Medulla oblongata (tissue), 1 donor: ENCODE results near the gene FAM120B.

ENCODE experiments used
- DNase-seq: peaks from one replicate; pipeline ENCODE4 v3.0.0-alpha.2; 2015; ENCODE audit errors: extremely low spot score

The FAM120B gene

DNA sequence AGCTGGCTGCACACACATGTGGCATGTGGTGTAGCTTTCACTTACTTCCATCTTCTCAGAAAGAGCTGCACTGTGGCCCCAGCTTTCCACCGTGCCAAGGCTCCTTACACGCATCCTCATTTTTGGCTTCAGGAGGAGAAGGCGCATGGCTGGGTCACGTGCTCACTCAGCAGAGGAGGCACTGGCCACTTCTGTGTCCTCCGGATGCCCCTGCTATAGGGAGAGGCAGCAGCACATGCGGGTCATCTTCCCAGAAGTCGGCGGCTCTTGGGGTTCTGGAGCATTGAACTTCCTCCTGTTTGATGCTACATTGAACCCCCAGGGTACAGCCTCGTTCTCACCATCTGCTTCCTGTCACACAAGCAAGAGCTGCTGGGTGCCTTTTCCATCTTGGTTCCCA is 111.3 kb downstream of the FAM120B start:
- DNase-seq = no peak

DNA sequence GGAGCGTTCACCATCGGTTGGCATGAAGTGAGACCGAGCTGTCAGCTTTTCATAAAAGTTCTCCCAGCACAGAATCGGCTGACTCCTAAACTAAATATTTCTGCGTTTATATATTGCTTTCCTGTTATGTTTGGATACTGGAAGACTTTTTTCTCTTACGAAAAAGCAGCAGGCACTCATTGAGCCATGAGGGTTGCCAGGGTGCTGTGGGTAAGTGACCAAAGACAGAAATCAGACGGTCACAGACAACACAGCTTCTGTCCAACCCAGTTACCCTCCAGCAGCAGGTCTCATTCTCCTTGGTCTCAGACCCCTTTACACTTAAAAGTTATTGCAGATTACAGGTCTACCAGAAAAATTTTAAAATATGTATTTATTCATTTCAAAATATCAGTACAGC is 113.7 kb downstream of the FAM120B start:
- no peak for DNase-seq

DNA sequence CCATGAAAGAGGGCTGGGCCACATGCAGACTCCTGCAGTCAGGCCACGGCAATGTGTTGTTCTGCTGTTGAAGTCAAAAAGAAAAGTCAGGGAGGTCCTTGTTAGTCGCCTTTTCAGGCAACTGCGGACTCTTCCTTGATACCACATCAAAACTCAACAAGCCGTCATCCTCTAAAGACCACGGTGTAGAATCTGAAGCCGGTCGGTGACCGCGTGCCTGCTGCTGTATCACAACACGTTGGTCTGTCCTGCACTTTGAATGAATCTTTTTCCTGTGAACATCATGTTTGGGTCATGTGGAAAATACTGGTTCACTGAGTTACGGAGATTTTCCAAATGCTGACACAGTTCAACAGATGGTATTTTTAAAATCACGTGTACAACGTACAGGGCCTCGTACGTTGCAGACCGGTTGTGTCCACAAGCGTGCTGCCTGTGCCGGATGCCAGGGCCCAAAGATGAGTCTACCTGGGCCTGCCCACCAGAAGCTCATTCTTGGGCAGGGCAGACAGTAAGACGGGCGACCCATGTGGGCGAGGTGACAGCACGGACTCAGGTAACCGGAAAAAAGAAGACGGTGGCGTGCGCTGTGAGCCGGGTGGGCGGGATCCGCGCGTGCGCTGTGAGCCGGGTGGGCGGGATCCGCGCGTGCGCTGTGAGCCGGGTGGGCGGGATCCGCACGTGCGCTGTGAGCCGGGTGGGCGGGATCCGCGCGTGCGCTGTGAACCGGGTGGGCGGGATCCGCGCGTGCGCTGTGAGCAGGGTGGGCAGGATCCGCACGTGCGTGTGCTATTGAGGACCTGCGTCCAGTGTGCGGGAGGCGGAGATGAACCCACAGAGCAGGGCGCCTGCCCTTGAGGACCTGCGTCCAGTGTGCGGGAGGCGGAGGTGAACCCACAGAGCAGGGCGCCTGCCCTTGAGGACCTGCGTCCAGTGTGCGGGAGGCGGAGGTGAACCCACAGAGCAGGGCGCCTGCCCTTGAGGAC is 114.5 kb downstream of the FAM120B start:
- DNase-seq = no peak

DNA sequence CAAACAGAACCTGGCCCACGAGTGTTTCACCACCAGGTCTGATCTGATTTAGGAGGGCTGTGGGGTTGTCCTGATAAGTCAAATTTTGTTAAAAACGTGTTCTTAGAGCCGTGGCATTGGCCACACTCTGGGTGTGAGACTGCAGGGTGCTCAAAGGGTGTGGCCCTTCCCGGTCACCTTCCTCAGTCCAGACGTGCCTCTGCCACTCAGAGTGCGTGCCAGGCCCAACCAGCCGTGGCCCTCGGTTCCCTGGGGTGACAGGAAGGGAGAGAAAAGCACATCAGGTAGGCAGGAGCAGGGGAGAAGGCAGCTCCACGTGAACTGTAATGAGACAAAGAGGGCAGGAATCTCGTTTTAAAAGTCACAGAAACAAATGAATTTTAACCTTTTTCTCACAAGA is 115.4 kb downstream of the FAM120B start:
- no peak for DNase-seq

DNA sequence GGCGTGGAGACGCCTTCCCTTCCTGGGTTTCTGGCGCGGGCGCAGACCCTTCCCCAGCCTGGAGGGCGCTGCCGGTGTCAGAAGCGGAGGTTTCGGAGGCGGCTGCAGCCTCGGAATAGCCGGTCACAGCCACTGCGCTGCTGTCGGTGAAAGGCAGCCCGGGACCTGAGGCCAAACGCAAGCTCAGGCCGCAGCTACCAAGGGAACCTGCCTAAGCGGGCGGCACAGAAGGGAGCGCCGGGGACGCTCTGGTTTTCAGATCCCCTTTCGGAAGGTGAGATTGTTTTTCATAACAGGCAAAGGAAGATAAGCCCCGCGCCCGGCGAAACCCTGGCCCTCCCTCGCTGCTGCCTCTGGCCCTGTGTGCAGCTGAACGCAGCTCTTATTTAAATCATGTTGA is 116.5 kb downstream of the FAM120B start:
- DNase-seq = no peak

DNA sequence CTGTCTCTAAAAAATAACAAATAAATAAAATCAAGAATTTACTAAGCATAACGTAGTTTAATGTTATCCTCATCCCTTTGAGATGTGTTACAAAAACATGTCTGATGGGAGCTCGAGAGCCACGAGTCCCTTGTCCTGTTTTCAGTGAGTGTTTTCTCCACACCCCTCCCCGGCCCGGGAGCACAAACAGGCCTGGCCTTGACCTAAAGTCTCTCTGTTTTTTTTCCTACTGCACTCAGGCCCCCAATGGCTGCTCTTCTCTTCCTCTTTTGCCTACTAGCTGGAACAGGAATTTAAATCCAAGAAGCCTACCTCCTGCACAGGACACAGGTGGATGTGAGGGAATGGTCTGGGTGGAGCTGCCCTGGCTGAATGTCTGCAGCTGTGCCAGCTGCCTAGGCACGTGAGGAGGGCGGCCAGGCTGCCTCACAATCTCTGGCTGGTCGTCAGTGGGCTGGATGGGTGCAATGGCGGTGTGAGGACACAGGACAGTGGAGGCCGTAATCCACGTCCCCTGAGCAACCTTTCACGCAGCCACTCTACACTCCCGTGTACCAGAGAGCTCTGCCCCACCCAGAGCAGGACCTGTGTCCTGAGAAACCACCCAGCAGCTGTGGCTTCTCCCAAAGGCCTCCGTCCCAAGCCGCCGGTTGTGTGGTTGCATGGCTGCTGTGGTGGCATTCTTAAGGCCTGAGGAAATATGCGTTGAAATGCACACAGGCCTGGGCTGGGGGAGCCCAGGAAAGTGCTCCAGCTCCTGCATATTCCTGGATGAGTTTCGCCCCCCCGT is 117.5 kb downstream of the FAM120B start:
- no peak for DNase-seq

DNA sequence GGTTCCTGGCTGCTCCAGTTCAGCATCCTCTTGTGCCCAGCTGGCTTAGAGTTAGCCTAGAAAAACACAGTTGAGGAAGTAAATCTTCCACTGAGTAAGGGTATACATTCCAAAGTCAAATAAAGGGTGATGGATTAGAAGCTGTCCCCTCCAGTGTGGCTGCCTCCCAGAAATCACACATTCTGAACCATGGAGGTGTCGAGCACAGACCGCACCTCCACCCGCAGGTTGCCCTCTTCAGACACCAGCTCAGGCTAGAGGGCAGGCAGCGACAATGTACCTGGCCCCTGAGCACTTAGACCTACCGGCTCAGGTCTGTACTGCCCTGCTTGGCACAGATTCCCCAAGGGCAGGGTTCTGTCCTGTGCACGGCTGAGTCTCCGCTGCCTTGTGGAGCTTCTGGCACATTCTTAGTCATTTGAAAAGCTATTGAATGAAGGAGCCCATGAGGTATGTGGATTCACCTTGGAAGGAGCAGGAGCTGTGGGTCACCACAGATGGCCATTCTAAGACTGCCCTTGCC is 118.1 kb downstream of the FAM120B start:
- no peak for DNase-seq

DNA sequence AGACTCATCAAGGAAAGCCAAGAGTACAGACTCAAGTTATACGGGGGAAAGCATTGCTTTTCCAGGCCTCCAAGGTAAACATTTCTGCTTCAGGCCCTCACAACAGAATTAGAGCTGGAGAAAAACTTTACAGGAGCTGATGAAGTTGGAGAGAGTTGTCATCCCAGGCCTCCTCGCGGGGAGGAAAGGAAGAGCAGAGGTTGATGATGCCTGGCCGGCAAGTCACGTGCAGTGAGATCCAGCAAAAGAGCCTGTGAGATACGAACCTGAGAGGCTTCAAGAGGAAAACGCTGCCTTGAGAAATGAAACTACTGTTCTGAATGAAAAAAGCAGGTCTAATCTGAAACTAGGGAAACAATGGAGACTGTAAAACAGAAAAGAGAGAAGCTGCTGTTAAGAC is 122.9 kb downstream of the FAM120B start:
- peak; percentile 5 for DNase-seq

DNA sequence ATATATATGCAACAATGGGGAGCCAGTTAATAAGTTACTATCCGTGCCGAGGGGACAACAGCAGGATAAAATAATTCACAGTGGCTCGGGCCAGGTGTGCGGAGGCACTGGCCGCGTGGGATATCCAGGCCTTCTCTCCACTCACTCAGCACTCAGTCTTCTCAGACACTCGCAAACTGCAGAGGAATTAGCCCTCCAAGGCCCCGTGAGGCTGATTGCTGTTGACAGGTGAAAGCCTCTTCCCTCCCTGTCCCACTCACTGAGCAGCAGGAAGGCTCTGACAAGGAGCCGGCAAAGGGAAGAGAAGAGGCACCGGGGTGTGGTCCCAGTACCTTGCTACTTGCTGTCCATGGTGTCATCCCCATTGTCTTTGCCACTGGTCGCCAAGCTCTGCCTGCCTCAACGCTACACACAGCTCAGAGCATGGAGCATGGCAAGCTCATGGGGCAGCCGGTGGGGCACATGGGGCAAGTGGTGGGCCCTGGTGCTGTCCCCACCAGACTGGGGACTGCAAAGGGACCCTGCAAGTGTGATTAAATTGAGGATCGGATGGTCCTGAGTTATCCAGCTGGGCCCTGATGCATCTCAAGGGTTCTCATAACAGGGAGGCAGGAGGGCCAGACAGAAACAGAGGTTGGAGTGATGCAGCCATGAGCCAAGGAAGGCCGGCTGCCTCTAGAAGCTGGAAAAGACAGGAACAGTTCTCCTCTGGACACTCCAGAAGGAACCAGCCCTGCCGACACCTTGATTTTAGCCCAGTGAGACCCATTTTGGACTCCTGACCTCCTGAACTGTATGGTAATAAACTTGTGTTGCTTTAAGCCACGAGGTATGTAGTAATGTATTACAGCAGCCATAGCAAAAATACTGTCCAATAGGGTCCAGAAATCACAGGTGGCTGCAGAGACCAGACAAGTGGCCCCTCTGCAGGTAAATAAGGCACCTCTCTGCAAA is 126.9 kb downstream of the FAM120B start:
- no peak for DNase-seq

DNA sequence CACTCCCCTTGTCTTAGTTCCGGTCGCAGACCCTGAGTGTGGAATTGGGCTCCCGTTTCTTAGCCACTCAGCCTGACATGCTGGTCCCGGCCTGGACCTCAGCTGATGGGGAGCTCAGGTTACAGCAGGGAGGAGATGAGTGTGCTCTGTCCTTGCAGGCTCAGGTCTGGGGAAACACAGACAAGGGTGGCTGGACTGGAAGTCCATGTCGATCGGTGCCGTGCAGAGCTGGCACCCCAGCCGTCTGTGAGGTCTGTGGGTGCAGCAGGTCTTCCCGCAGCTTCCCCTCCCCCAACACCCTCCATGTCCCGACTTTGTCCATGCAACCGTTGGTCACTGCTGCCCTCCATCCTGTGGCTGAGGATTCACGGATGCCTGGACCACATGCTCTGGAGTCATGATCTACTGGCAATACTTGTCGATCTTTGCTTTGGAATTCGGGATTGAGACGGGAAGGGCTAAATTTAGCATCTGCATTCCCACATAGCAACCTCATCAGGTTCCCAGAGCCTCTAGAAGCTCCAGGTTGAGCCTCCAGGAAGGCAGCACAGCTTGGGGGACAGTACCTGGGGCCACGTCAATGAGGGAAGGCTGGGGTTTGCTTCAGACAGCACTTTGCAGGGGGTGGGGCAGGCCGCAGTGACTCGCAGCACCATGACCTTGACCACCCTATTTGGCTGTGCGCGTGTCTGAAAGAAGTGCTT is 127.7 kb downstream of the FAM120B start:
- DNase-seq = no peak

DNA sequence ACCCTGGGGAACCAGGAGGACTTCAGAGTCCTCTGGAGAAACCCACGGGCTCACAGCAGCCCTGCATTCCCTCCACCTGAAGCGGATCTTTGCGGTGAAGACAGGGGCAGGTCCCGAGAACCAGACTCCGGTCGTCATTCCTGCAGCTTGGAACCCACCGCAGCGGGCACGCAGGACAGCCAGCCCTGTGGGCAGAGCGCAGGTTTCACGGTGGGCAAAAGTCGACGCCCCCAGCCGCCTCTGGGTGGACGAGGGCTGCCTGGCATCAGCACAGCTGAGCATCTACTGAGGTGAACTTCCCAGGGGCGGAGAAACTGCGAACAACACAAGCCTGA is 128.2 kb downstream of the FAM120B start:
- DNase-seq = no peak

DNA sequence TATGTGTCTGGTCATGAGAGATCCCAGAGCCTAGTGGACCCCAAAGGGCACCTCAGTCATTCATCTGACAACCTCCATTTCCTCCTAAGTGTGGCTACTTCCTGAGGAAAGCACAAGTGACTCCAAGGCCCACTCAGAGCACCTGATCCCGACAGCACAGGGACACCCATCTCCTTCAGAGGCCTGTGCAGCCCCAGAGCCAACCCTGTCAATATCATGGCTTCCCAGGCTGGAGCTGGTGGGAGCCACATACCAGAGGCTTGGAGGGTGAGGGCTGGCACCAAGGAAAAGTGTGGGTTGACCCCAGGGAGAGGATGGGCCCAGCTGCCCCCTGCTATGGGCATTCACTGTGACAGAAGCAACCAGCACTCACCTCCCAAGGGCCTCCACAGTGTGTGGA is 129.2 kb downstream of the FAM120B start:
- DNase-seq = no peak

DNA sequence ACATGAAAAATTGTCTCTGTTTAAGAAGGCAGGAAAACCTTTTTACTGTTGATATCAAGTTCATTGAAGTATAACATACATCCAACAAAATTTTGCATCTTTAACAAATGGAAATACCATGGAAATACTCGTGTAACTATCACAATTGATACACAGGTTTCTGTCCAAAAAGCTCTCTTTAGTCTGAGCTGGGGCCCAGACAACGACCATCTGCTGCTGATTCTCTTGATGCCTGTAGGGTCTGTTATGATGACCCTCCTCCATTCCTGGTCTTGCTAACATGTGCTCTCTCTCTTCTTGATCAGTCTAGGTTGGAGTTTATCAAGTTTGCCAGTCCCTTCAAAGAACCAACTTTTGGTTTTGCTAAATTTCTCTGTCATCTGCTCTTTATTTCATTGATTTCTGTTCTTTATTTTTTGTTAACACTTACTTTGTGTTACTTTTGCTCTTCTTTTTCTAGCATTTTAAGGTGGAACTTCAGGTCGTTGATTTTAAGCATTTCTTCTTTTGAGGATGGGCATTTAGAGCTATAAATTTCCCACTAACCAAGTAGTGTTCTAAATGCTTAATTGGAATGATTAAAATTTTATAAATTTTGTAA is 129.8 kb downstream of the FAM120B start:
- DNase-seq = no peak

DNA sequence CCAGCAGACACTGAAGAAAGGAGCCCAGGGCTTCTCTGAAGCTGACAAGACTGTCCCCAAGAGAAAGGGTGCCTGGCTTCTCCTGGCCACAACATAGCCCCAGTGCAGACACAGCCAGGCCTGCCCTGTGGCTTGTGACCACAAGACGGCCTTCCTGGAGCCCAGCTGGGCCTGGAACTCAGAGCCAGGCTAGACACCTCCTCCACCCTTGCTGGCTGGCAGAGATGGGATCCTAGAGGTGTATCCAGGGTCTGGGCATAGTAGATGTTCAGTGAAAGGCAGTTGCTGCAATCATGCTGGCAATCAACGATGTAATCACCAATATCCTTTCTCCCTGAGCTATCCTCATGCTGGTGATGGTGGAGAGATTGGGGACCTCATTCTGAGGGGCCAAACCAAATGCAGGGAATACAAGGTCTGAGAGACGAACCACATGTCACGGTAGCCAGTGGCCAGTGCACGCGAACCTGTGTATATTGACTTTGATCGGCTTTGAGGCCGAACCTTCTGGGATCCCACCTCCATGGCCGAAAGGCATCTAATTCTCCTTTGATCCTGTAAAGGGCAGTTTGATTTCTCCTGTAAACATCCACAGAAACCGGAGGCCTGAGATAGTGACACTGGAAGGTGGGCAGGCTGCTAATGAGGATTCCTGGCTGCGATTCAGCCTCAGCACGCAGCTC is 131.3 kb downstream of the FAM120B start:
- DNase-seq = no peak

DNA sequence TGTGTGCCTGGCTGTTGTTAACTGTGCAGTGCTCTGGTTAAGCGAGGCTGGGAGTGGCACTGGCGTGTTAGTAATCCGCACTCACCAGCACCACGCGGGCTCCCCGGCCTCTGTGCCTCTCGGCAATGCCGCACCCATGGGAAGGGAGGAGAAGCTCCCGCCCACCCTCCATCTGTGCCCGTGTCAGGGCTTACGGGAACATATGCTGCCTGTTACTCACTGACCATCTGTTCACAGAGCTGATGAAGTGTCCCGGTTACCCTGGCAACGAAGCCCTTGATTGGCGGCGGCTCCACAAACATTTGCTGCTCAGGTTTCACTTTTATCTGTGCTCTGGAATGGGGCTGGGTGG is 131.8 kb downstream of the FAM120B start:
- DNase-seq = peak; percentile 3

DNA sequence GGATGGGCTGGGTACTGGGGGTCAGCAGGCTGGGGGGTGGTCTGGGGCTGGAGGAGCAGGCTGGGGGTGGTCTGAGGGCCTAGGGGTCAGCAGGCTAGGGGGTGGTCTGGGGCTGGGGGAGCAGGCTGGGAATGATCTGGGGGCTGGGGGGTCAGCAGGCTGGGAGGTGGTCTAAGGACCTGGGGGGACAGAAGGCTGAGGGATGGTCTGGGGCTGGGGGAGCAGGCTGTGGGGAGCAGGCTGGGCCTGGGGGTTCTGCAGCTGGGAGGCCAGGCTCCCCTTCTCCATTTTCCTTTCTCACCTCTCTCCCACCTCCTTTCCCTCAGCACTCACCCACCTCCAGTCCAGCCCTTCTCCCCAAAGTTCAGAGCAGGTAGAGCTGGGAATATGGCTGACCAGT is 132.3 kb downstream of the FAM120B start:
- no peak for DNase-seq

DNA sequence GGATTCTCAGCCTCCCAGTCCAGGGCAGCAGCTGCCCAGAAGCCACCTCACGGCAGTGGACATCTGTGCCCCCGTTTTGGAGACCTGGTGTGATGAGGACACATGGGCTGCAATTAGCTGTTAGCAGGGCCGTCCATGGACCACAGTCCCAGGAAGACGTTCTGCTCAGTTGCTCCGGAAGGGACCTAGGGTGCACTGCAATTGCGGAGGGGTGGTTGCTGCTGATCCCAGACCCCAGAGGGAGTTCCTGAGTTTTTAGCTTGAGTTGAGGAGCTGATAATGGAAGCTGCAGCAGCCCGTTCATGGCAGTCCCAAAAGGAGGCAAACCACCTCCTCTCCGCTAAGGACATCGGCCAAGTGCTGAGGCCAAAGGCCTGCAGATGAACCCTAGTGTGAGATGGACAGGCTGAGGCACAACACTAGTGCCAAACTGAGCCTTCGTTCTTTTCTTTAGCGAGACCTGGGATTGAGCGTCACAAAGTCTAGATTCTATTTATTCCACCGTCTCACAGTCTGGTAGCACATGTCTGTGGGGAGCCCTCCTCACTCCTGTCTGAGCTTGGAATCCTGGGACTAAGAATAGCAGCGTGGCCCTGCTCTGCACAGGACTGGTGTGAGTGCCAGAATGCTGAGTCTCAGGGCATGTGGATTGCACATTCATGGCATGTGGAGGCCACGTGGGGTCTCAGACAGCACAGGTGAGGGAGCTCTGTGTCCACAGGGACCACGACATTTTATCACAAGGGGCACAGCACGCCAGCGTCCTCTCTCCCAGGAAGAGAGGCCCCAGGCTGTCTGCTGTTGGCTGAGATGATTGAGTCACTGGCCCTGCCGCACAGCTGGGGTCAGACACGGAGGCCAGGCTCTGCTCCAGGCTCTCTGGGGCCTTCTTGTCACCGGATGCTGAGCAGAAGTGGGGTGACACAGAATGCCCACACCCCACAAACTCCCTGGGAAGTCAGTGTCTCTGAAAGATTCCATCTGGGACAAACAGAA is 133.1 kb downstream of the FAM120B start:
- no peak for DNase-seq

DNA sequence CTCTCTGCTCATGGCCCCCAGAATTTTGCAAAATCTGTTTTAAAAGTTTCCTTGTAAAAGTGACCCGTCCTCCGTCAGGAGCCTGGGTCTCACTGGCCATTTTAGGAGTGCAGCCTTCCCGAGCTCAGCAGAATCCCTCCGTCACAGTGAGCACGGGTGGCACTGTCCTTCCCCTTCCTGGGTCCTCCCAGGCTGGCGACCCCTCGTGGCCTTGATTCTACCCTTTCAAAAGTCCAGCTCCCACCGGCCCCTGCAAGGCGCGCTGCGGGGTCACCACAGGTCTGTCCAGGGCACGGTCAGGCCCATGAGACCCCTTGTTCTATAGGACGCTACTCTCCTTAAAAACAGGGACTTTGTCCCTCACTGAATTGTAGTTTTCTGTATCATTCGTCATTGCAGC is 133.9 kb downstream of the FAM120B start:
- no peak for DNase-seq

DNA sequence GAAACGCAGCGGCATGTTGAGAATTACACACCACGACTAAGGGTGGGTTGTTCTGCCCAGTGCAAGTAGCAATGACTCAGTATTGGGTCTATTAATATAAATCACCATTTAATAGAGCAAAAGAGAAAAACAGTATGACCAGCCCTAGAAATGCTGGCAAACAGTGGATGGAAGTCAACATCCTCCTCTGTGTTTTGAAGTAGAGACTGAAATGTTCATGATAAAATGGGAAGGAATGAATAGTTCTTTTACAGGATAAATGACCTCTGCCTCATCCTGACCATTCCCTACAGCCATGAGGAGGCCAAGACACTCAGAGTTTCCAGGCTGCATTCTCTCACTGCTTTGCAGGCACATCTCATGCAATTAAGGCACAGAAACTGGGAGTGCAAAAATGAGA is 134.8 kb downstream of the FAM120B start:
- no peak for DNase-seq
